ENCODE results near the gene CELSR1.

Gene CELSR1

DNA sequence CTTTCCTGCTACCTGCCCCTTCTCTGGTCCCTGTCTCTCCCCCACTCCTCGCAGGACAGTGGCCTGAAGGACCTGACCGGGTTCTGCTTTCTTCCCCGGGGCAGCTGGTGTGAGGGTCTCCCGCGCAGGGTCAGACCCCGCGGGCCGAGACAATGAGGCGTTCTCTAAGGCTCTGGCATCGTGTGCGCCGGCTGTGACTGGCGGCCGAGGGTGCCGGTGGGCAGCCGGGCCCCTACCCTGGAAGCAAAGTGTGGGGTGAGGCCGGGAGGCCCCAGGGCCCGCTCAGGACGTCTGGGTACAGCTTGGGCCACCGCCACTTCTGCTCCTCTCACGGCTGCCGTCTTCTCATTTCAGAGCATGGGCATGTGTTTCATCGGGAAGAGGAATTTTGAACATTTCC lies 185.7 kb downstream of the CELSR1 start:
- Histone ChIP-seq H3K36me3 (ENCODE audit: low read depth) (peaks cover 74% of the 10 kb centered on the region), H3K27me3 (ENCODE audit: insufficient read depth, poor library complexity, severe bottlenecking) (no peaks in the 10 kb centered on the region), H3K4me3 (ENCODE audit: severe bottlenecking) (no peak overlapping the region), H3K27ac (ENCODE audit: poor library complexity, severe bottlenecking) (no peak overlapping the region), H3K4me1 (ENCODE audit: insufficient read depth, poor library complexity, severe bottlenecking) (peaks cover 8% of the 10 kb centered on the region), H3K9me3 (ENCODE audit: severe bottlenecking) (no peaks in the 10 kb centered on the region)
- DNase-seq (ENCODE audit: low spot score) (no peak), ATAC-seq (ENCODE audit: low read depth) (no peak)
- TF ChIP-seq, protein P1, sequence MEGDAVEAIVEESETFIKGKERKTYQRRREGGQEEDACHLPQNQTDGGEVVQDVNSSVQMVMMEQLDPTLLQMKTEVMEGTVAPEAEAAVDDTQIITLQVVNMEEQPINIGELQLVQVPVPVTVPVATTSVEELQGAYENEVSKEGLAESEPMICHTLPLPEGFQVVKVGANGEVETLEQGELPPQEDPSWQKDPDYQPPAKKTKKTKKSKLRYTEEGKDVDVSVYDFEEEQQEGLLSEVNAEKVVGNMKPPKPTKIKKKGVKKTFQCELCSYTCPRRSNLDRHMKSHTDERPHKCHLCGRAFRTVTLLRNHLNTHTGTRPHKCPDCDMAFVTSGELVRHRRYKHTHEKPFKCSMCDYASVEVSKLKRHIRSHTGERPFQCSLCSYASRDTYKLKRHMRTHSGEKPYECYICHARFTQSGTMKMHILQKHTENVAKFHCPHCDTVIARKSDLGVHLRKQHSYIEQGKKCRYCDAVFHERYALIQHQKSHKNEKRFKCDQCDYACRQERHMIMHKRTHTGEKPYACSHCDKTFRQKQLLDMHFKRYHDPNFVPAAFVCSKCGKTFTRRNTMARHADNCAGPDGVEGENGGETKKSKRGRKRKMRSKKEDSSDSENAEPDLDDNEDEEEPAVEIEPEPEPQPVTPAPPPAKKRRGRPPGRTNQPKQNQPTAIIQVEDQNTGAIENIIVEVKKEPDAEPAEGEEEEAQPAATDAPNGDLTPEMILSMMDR (IDR thresholded peaks at IDR 0.05; ENCODE audit: poor library complexity, severe bottlenecking), result no peak

DNA sequence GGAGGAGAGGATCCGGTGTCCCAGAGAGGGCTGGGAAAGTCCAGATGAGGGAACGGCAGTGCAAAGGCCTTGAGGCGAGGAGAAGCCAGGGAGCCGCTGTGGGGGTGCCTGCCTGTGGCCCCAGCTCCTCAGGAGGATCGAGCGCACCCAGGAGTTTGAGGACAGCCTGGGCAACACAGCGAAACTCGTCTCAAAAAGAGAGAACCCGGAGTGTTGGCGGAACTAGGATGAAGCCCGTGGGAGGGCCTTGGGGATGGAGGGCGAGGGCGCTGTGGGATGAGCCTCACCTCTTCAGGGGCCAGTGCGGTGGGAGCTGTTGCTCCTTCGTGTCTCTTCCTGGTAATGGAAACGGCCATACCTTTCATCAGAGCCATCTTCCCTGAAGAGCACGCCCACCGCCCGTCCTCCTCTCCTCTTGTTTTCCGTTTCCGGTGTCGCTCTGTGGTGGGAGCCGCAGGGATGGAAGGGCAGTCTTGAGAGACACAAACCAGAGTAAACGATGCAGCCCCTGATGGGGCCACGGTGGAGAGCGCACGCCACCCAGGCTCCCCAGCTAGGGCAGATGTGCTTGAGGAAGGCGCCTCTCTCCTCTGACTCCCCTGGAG lies 186.2 kb downstream of the CELSR1 start:
- peaks cover 8% of the 10 kb centered on the region for H3K4me1 ChIP-seq (ENCODE audit: insufficient read depth, poor library complexity, severe bottlenecking)
- TF ChIP-seq, protein P1 (IDR thresholded peaks at IDR 0.05; ENCODE audit: poor library complexity, severe bottlenecking), result no peak
- no peak for DNase-seq (ENCODE audit: low spot score)
- no peak overlapping the region for H3K27ac ChIP-seq (ENCODE audit: poor library complexity, severe bottlenecking)
- H3K4me3 ChIP-seq (ENCODE audit: severe bottlenecking), result no peak overlapping the region
- H3K36me3 ChIP-seq (ENCODE audit: low read depth), result peaks cover 76% of the 10 kb centered on the region
- H3K27me3 ChIP-seq (ENCODE audit: insufficient read depth, poor library complexity, severe bottlenecking), result no peaks in the 10 kb centered on the region
- H3K9me3 ChIP-seq (ENCODE audit: severe bottlenecking), result no peaks in the 10 kb centered on the region
- no peak for ATAC-seq (ENCODE audit: low read depth)

DNA sequence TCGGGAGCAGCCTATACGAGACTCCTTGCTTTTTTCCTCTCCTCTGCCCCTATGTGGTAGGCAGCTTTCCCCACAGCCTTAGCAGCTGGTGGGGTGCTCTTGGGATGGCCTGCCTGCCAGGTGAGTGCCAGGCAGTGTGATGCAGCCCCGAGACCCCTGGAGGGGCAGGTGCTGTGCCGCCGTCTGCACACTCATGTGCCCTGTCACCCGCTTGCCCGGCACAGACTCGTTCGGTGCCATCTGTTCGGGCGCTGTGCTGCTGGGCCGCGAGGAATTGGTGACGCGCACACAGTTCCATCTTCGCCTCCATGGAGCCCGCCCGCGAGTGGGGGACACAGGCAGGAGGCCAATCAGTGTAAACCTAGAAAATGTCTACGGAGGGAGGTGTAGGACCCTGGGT lies 186.8 kb downstream of the CELSR1 start:
- H3K27me3 ChIP-seq (ENCODE audit: insufficient read depth, poor library complexity, severe bottlenecking), result no peaks in the 10 kb centered on the region
- H3K27ac ChIP-seq (ENCODE audit: poor library complexity, severe bottlenecking), result no peak overlapping the region
- H3K36me3 ChIP-seq (ENCODE audit: low read depth), result peaks cover 77% of the 10 kb centered on the region
- peaks cover 6% of the 10 kb centered on the region for H3K4me1 ChIP-seq (ENCODE audit: insufficient read depth, poor library complexity, severe bottlenecking)
- no peak overlapping the region for H3K4me3 ChIP-seq (ENCODE audit: severe bottlenecking)
- DNase-seq (ENCODE audit: low spot score), result no peak
- no peaks in the 10 kb centered on the region for H3K9me3 ChIP-seq (ENCODE audit: severe bottlenecking)
- TF ChIP-seq, protein P1 (IDR thresholded peaks at IDR 0.05; ENCODE audit: poor library complexity, severe bottlenecking), result no peak
- no peak for ATAC-seq (ENCODE audit: low read depth)

DNA sequence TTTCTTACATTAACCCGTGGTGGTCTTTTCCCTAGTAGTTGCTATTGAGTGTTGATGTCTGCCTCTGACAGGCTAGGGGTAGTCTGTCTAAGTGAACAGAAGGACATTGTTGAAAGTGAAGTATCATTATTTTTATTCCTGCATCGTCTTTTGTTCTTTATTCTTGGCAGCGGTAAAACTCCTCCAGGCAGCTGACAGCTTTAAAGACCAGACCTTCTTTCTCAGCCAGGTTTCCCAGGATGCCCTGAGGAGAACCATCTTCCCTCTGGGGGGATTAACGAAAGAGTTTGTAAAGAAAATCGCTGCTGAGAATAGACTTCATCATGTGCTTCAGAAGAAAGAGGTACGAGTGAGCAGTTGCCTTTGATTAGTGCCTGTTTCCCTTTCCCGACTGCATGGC lies 187.3 kb downstream of the CELSR1 start:
- Histone ChIP-seq H3K9me3 (ENCODE audit: severe bottlenecking) (no peaks in the 10 kb centered on the region), H3K4me3 (ENCODE audit: severe bottlenecking) (no peak overlapping the region), H3K27ac (ENCODE audit: poor library complexity, severe bottlenecking) (no peak overlapping the region), H3K27me3 (ENCODE audit: insufficient read depth, poor library complexity, severe bottlenecking) (no peaks in the 10 kb centered on the region), H3K4me1 (ENCODE audit: insufficient read depth, poor library complexity, severe bottlenecking) (peaks cover 1% of the 10 kb centered on the region), H3K36me3 (ENCODE audit: low read depth) (peaks cover 75% of the 10 kb centered on the region)
- ATAC-seq (ENCODE audit: low read depth), result no peak
- no peak for DNase-seq (ENCODE audit: low spot score)
- TF ChIP-seq, protein P1 (IDR thresholded peaks at IDR 0.05; ENCODE audit: poor library complexity, severe bottlenecking), result no peak

- Histone ChIP-seq H3K36me3 (ENCODE audit: low read depth) (peaks cover 76% of the 10 kb centered on the region), H3K4me1 (ENCODE audit: insufficient read depth, poor library complexity, severe bottlenecking) (no peaks in the 10 kb centered on the region), H3K9me3 (ENCODE audit: severe bottlenecking) (no peaks in the 10 kb centered on the region), H3K4me3 (ENCODE audit: severe bottlenecking) (no peak overlapping the region), H3K27me3 (ENCODE audit: insufficient read depth, poor library complexity, severe bottlenecking) (no peaks in the 10 kb centered on the region), H3K27ac (ENCODE audit: poor library complexity, severe bottlenecking) (no peak overlapping the region)
- no peak for DNase-seq (ENCODE audit: low spot score)
- TF ChIP-seq, protein P1 (IDR thresholded peaks at IDR 0.05; ENCODE audit: poor library complexity, severe bottlenecking), result no peak
- no peak for ATAC-seq (ENCODE audit: low read depth)
Measured at GRCh38 chr22:46349681-46350080, 187.7 kb downstream of the CELSR1 start.

Data from RWPE2 (cell line).